Activated CD8-positive, alpha-beta memory T cell treated with anti-CD3 and anti-CD28 coated beads for 24 hours (primary cell): ENCODE data around the gene CCL17.
"Not testable (repeated sequence)": the region's sequence is repeated elsewhere in the genome, so short reads cannot be mapped to it uniquely, and the experiment has no call there.

Experiments
- DNase-seq: peaks from one replicate; pipeline ENCODE4 v3.0.0-alpha.2; 2020

Gene CCL17

DNA sequence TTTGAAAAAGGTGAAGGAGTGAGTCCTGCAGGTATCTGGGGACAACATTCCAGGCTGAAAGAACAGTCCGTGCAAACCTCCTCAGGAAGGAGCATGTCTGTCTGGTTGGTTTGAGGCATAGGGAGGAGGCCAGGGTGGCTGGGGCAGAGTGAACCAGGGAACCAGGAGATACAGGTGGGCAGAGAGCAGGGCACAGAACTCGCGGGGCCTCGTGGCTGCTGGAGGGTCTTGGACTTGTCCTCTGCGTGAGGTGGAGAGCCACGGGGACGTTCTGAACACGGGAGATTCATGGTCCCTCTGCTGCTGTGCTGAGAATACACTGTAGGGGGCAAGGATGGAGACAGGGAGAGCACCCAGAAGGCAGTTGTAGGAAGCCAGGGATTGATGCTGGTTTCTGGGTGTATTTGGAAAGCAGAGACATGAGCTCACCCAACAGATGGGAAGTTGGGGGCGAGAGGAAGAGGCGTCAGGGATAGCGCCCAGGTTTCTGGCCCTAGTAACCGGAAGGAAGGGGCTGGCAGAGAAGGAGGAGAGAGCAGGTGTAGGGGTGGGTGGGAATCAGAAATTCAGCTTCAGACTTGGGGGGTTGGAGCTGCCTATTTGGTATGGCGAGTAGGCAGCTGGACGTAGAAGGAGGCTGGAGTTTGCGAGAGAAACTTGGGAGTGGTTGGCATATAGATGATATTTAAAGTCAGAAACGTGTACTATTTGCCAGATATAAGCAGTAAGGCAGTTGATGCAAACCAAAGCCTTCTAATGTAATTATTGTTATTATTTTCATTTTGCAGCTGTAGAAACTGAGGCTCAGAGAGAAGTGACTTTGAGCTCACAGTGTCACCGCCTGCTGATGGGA is at the start of gene CCL17:
CCL17 (plus strand) TSS at position 803 of the 853 bp plus-strand sequence. CDS start 9,166 bp downstream, outside the sequence.
- no peak for DNase-seq

DNA sequence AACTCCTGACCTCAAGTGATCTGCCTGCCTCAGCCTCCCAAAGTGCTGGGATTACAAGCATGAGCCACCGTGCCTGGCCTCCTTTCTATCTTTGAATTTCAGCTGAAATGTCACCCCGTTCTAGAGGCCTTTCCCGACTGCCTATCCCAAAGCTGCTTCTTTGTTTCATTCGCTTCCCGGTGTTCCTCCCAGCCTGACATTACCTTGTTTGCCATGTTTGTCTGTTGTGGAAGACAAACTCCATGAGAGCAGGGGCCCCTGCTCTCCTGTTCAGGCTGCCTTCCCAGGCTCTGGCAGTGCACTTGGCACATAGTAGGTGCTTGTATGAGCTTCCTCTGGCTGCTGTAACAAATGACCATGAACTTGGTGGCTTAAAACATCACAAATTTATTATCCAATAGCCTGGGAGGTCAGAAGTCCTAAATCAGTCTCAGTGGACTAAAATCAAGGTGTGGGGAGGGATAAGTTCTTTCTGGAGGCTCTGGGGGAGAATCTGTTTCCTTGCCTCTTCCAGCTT is 48.6 kb upstream of the CCL17 start:
- no peak for DNase-seq

DNA sequence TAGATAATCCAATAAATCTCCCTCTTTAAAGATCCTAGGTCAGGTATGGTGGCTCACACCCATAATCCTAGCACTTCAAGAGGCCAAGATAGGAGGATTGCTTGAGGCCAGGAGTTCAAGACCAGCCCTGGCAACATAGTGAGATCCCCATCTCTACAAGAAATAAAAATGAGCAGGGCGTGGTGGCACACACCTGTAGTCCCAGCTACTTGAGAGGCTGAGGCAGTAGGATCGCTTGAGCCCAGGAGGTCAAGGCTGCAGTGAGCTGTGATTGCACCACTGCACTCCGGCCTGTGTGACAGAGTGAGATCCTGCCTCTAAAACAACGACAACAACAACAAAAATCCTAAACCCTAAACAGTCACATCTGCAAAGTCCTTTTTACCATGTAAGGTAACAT is 48.0 kb upstream of the CCL17 start:
- DNase-seq = no peak

DNA sequence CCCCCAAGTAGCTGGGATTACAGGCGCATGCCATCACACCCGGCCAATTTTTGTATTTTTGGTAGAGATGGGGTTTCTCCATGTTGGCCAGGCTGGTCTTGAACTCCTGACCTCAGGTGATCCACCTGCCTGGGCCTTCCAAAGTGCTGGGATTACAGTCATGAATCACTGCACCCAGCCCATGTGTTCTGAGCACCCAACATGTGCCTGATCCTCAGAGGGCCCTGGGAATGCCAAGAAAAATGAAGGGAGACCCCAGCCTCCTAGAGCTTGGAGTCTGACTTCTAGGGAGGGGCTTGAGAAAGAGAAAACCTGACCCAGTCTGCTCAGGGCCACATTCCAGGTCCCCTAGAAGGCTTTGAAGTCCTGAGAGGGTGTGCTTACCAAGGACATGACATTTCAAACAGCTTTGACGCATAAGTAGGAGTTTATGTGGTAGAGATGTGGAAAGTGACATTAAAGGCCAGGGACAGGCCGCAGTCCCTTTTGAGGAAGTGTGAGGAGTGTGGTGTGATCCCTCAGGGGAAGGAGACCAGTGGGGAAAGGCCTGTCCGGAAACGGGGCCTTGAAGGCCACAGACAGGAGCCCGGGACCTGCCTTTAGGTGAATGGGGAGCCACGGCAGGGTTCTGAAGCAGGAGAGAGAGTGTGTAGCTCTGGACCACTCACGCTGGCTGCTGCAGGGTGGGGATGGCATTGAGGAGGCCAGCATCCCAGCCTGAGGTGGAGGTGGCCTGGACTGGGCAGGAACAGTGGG is 47.1 kb upstream of the CCL17 start:
- DNase-seq = no peak

DNA sequence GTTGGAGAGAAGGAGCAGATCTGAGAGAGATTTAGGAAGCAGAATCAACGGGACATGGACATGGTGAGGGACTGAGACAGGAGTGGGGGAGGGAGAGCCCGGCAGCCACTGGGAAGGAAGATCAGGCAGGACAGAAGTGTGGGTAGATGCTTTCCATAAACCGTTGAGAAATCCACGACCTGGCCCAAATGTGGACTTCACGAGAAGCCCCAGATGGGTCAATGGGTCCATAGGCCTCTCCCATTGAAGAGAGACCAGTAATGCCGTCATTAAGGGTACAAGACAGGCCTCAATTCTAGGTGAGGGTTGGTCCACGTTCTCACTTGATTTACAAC is 46.5 kb upstream of the CCL17 start:
- DNase-seq = no peak

DNA sequence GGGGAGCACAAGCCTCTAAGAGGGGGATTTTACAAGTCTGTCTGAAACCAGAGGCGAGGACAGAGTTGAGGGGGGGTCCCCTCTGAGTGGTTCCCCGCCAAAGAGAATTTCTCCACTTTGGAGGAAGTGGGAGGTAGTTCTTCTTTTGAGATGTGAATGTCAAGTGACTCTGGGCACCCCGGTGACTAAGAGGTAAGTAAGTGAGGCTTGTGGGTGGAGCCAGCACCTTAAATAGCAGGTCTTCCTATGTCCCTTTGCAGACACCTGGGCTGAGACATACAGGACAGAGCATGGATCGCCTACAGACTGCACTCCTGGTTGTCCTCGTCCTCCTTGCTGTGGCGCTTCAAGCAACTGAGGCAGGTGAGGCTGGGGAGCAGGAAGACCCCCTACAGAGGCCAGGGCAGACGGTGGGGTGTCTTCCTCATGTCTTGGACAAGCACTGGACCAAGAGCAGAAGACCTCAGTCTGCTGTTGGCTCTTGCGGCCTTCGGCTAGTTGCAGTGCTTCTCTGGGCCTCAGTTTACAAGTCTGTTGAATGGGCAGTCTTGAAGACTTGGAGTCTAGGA is 46.0 kb upstream of the CCL17 start, which contains the start of gene CCL22:
CCL22 (plus strand) TSS at position 257 of the 569 bp plus-strand sequence; CDS start at position 291, 34 bp downstream.
- DNase-seq = no peak

DNA sequence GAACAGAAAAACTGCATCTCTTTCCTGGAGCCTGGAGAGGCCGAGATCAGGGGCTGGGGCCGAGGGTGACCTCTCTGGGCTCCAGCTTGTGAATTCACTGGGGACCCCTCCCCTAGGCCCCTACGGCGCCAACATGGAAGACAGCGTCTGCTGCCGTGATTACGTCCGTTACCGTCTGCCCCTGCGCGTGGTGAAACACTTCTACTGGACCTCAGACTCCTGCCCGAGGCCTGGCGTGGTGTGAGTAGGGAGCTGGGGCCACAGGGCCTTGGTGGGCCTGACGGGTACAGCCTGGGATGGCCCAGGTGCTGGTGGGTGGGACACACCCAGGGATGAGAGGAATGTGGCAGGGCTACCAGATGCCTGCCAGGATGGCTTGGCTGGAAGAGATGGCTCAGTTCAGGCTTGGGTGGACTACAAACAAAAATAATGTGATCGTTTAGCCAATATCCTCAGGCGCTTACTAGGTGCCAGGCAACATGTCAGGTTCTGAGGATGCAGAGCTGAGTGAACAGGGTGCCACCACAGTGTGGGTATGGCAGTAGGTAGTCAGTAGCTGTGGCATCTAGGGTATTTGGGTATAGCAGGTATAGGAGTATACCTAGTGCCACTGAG is 44.1 kb upstream of the CCL17 start:
- DNase-seq = no peak

DNA sequence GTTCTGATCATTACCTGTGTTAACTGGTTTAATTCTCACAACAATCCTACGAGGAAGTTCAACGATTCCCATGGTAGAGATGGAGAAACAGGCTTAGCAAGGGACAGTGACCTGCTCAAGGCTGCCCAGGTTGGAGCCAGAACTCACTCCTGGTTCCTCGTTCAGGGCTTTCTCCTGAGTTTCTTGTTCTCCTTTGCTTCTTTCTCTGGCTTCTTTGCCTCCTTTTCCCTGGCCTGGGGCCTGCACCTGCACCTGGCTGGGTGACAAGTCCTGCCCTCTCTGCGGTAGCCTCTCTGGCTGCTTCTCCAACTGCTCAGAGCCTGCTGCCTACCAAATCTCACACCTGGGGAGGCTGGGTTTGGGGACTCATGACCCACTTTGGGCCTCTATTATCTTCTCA is 43.2 kb upstream of the CCL17 start:
- DNase-seq = no peak

DNA sequence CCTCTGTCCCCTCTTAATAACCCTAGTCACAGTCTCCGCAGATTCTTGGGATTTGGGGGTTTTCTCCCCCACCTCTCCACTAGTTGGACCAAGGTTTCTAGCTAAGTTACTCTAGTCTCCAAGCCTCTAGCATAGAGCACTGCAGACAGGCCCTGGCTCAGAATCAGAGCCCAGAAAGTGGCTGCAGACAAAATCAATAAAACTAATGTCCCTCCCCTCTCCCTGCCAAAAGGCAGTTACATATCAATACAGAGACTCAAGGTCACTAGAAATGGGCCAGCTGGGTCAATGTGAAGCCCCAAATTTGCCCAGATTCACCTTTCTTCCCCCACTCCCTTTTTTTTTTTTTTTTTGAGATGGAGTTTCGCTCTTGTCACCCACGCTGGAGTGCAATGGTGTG is 40.4 kb upstream of the CCL17 start:
- no peak for DNase-seq

DNA sequence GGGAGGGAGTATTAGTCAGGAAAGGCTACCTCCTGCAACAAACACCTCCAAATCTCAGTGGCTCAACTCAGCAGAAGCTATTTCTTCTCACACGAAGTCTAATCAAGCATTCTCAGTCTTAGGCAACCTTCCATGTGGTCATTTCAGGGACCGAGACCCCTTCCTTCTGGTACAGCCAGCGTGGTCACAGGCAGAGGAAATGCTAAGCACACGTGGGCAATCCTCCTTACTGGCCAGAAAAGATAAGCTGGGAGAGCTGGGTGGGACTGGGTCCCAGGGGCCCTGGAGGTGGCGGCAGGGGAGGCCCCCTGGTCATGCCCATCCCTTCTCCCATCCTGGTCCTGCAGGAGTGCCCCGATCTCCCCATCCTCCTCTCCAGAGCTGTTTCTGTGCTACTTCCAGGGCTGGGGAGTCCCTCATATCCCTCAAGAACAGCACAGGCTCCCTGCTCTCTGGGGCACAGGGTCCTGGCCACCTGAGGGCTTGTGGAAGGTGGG is 38.0 kb upstream of the CCL17 start:
- DNase-seq = no peak

DNA sequence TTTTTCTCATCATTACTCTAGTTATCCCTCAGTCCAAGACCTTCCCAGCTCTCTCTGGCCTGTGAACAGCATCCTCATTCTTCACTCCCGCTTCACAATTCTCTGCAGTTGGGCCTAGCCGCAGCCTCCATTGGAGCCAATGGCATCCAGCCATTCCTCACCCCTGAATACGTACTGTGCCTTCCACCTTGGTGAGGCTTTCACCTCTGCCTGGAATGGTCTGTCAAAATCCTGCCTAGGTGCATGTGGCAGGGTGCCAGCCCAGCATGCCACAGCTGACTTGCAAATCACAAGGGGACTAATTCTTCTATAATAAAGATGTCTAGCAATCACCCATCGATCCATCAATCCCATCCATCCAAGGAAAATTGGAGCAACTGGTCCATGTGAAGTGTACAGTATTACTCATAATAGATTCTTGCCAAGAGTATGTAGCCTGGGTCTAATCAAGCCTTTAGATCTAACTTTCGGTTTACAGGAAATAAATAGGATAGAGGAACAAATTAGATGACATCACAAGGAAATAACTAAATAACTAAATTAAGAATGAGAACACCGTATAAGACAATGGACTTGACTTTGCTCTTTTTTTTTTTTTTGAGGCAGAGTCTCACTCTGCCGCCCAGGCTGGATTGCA is 37.3 kb upstream of the CCL17 start:
- no peak for DNase-seq

DNA sequence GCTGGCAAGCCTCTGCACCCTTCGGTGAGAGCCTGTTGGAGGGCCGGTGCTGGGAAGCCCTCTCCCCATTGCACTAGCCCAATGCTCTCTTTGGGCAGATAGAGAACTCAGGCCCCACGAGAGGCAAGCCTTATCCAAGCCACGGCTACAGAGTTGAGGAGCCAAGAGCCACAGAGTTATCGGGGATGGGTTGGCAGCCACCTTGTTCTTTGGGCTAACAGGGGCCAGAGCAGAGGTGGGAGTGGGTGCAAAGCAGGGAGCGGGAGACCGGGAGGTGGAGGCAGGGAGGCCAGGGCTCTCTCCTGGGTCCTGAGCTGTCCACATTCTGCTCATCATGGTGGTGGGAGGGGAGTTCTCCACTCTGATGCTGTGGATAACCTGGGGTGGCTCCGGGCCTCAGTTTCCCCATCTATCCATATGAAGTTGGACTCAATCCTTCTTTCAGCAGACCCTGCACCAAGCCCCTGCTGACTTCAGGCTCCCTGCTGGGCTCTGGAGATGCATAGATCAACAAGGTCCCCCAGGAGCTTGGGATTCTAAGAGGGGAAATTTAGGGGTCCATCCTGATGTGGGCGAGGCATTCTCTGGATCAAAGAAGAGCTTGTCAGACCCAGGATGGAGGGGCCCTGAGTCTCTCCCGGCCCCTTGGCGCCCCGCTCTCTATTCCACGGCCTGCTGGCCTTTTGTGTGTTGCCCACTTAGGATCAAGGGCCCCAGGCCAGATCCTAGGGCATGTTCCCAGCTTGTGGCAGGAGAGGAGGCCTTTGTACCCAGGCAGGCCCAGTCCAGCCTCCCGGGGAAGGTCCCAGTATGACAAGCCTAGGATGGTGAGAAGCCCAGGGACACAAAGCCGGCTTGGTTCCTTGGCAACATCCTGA is 32.8 kb upstream of the CCL17 start:
- DNase-seq = no peak

DNA sequence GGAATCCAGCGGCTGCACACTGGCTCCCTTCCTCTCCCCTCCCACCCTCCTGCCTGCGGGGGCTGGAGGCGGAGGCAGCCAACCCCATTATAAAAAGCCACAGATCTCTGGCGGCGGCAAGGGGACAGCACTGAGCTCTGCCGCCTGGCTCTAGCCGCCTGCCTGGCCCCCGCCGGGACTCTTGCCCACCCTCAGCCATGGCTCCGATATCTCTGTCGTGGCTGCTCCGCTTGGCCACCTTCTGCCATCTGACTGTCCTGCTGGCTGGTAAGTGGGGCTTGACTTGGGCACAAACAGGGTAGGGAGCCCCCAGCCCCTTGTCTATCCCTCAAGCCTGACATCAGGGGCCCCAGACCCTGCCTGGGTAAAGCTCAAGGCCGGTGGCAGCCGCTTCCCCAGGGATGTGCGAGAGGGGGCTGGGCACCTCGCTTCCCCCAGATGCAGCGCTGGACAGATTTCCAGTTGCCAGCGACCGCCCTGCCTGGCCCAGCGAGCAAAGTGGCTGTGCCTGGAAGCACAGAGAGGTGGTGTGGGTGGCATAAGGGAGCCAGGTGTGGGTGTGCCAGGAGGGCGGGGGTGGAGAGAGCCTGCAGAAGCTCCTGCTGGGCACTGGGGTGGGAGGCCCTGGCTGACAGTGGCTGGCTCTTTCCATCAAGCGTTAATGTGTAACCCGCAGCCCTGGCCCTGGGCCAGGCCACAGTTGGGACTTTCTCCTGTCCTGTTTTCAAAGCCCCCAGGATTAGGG is 32.0 kb upstream of the CCL17 start, which contains the start of gene CX3CL1:
CX3CL1 (plus strand) TSS at position 119 of the 745 bp plus-strand sequence; CDS start at position 198, 79 bp downstream.
- DNase-seq = no peak

DNA sequence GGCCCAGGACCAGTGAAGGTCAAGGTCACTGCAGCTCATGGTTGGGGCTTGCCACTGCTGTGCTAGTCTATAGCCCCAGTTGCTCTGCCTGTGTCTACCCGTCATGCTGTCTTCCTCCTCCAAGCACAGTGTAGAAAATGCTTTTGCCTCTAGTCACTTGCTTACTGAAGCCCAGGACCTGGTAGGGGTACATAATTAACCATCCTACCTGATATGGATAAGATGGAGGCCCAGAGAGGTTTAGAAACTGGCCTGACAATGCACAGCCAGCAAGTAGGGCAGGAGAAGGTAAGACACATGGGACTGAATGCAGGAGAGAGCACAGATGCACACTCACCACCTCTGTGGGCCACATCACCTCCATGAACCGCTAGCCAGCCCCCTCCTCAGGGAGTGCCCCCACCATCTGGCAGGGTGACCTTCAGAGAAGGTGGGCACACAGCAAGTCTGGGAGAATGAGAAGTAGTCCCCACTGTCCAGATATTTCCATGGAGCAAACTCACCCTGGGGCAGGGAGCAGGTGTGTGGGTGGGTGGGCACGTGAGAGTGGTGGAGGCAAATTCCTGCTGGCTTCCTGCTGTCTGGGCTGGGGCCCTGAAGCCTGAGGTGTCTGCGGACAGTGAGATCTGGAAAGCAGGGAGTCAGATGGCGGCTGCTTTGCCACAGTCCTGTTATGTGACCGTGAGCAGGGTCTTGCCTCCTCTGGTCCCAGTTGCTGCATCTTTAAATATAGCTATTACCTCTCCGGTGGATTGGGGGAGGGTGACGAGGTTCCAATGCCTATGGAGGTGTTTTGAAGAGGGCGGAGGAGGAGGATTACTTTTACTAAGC is 31.2 kb upstream of the CCL17 start:
- no peak for DNase-seq

DNA sequence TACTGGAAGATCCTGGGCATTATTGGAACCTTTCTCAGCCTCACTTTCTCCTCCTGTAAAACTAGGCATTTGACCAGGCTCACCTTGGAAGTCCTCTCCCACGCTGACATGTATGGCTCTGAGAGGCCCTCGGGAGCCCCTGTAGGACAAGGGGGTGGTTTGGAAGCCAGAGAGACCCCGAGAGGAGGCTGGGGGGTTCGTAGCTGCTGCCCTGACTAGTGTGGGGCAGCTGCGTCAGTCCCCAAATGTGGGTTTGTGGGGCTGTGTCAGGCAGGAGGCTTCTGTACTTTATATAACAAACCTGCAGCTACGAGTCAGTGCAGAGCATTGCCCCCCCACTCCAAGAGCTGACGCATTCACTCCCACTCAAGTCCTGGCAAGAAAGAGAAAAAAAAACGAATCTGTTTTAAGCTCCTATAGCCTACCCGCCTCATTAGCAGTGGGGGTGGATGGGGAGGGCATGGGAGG is 30.5 kb upstream of the CCL17 start:
- DNase-seq = no peak

DNA sequence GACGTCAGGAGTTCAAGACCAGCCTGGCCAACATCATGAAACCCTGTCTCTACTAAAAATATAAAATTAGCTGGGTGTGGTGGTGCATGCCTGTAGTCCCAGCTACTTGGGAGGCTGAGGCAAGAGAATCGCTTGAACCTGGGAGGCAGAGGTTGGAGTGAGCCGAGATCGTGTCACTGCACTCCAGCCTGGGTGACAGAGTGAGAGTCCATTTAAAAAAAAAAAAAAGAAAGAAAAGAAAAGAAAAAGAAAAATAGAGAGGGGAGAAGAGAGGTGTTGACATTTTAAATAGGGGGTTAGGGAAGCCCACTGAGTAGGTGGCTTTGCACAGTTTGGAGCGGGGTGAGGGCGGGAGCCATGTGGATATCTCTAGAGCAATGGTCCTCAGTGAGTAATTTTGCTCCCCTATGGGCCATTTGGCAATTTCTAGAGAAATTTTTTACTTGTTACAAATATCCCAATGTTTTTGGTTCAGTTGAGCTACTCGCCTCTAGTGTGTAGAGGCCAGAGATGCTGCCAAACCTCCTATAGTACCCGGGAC is 29.6 kb upstream of the CCL17 start:
- DNase-seq = not testable (repeated sequence)

DNA sequence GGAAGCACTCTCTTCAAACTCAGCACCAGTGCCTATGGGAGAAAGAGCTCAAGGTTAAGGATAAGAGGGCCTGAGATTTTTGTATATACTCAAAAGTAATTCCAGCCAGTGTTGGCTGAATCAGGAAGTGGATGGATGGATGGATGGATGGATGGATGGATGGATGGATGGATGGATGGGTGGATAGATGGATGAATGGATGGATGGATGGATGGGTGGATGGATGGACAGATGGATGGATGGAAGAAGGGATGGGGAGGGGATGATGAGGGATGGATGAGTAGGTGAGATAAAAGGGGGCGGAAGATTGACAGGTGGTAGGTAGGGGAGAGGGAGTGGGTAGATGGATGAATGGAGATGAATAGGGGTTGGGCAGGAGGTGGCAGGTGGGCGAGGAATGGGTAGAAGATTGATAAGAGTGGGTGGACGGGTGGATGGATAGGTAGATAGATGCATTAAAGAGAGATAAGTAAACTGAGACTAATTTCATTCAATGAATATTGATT is 28.2 kb upstream of the CCL17 start:
- no peak for DNase-seq

DNA sequence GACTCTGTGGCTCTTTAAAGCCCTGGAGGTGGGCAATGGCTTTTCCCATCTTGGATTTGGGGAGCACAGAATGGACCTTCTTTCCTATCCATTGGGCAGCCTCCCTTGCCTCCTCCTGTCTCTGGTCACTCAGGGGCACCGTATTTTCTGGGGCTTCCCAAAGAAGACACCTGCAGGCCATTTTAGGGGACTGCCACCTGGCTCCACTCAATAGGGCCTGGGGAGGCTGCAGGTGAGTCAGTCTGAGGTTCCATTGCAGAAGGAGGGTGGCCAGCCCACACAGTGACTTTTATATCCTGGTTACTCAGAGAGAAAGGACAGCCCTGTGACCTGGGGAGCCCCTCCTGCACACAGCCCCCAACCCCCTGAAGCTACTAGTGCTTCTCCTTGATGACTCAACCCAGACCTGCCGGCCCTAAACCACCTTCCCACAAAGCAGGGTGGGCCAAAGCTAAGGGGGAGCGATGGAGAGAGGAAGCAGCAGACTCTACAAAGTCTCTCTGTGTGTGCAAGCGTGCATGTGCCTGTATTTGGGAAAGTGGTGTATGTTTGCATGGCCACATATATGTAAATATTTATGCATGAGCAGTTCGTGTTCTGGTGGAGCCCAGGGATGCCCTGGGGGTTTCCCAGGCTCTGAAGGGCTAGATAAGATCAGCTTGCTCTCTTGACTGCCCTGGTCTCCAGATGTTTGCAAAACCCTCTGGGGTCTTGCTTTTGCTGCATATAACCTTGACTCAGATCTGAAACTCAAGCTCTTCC is 27.3 kb upstream of the CCL17 start:
- DNase-seq = peak; percentile 68
